Uterus (tissue), 4 donors: Measurements from ENCODE around the gene KRT82. TPM values are rescaled to one million over a fixed set of nuclear protein-coding genes. Genes with fewer than 3 reads are reported as not detected.

Source experiments
- DNase-seq, 2 donors: peaks; one replicate each; pipeline ENCODE4 v3.0.0-alpha.2; 2019 to 2020
- H3K27ac ChIP-seq, 2 donors: fragments of 200-600 bp; sonication (generic); 1 replicate in 1 of 2; 2 replicates in 1 of 2; pipeline ENCODE4 v1.5.1; 2016 to 2018
- H3K27me3 ChIP-seq, 2 donors: fragments of 200-600 bp; sonication (generic); one replicate each; pipeline ENCODE4 v1.5.1; 2018 to 2019; ENCODE audit warnings: control low read depth in 1 of 2
- H3K36me3 ChIP-seq, 2 donors: fragments of 200-600 bp; sonication (generic); one replicate each; pipeline ENCODE4 v1.5.1; 2019; ENCODE audit warnings: control low read depth in 1 of 2
- H3K4me1 ChIP-seq, 2 donors: fragments of 200-600 bp; sonication (generic); one replicate each; pipeline ENCODE4 v1.5.1; 2018 to 2019; ENCODE audit warnings: control low read depth in 1 of 2
- H3K4me3 ChIP-seq, 2 donors: fragments of 200-600 bp; sonication (generic); 1 replicate in 1 of 2; 2 replicates in 1 of 2; pipeline ENCODE4 v1.5.1; 2018 to 2019; ENCODE audit warnings: mild to moderate bottlenecking in 1 of 2
- H3K9me3 ChIP-seq, 2 donors: fragments of 200-600 bp; sonication (generic); one replicate each; pipeline ENCODE4 v1.5.1; 2019; ENCODE audit warnings: control low read depth in 1 of 2
- CTCF ChIP-seq, 4 experiments: fragments of 200-600 bp in 2 of 4; fragments of 450-650 bp in 2 of 4; sonication (generic) in 2 of 4; IDR thresholded peaks; one replicate each; pipeline ENCODE4 v1.5.1; 2016 to 2019; ENCODE audit warnings: antibody characterized with exemption in 4 of 4, mild to moderate bottlenecking in 2 of 4, moderate library complexity in 1 of 4
- POLR2A ChIP-seq, 2 donors: fragments of 450-650 bp; IDR thresholded peaks; one replicate each; pipeline ENCODE4 v1.6.1; 2016; ENCODE audit warnings: antibody characterized with exemption in 2 of 2, mild to moderate bottlenecking in 1 of 2, moderate library complexity in 1 of 2
- intact Hi-C: fragments of 100-400 bp; cut with DNase I; formaldehyde crosslinking; loops from one replicate; pipeline ENCODE4 v1.15.1; 2023; ENCODE audit warnings: low total_unique reads
- total RNA-seq, 4 donors: library from RNA; depleted of rRNA in 3 of 4; stranded (reverse); fragments of >200 nt in 3 of 4; gene quantifications; one replicate each; pipeline versions ENCODE4 v1.1.0 to v1.2.4, GENCODE V29; 2014 to 2023
- donor health status: DM: yes; HTN: yes; CAD: no.

Gene KRT82
- total RNA-seq, 4 donors from 2014 or later, result not detected

GRCh38 chr12:52401526-52401925, 4.6 kb downstream of the KRT82 start:
- intact Hi-C loops, result no loop called here
- Histone ChIP-seq H3K27me3 (no peaks in the 10 kb centered on the region), H3K36me3 (no peaks in the 10 kb centered on the region), H3K4me1 (no peaks in the 10 kb centered on the region), H3K27ac (no peak overlapping the region), H3K9me3 (no peaks in the 10 kb centered on the region), H3K4me3 (no peak overlapping the region)
- no peak for DNase-seq
- TF ChIP-seq POLR2A (IDR thresholded peaks at IDR 0.05) (no peak), CTCF (IDR thresholded peaks at IDR 0.05) (no peak)

DNA sequence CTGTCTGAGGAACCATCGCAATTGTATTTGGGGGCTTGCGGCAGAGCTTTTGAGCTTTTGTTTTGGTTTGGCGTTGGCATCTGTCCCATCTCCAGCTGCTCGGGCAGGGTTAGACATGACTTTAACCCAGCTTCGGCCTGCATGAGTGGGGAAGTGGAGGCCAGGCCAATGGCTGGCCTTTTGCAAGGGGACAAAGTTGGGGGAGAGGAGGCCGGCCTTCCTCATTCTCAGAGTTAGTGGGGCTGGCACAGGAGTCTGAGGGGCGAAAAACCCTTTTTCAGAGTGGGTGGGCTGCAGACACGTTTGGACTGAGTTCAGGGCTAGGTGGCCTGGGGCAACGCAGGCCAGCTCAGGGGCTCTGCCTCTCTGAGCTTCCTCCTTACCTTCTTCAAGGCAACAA, 5.2 kb downstream of the KRT82 start:
- no peaks in the 10 kb centered on the region for H3K36me3 ChIP-seq
- no peak overlapping the region for H3K27ac ChIP-seq
- no peaks in the 10 kb centered on the region for H3K4me1 ChIP-seq
- H3K4me3 ChIP-seq, result no peak overlapping the region
- no peaks in the 10 kb centered on the region for H3K9me3 ChIP-seq
- H3K27me3 ChIP-seq, result no peaks in the 10 kb centered on the region
- intact Hi-C loops, result no loop called here
- TF ChIP-seq POLR2A (IDR thresholded peaks at IDR 0.05), result no peak
- TF ChIP-seq CTCF (IDR thresholded peaks at IDR 0.05), result no peak
- DNase-seq, result no peak

DNA sequence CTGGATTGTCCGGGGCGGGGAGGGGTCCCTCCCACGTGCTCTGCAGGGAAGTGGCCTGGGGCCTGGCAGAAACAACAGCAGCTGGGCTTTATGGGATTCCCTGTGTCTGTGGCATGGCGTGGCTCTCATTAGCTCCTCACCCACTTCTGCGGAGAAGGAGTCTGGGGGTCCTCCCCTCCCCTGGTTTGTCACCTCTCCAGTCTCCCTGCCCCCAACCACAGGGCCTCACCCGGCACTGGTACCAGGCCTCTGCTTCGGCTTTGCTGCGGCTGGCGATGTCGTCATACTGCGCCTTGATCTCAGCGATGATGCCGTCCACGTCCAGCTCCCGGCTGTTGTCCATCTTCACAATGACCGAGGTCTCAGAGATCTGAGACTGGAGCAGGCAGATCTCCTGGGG, 6.4 kb downstream of the KRT82 start:
- H3K9me3 ChIP-seq, result no peaks in the 10 kb centered on the region
- DNase-seq, result no peak
- H3K27ac ChIP-seq, result no peak overlapping the region
- H3K36me3 ChIP-seq, result no peaks in the 10 kb centered on the region
- H3K27me3 ChIP-seq, result no peaks in the 10 kb centered on the region
- intact Hi-C loops, result no loop called here
- no peak for TF ChIP-seq CTCF (IDR thresholded peaks at IDR 0.05)
- TF ChIP-seq POLR2A (IDR thresholded peaks at IDR 0.05), result no peak
- no peaks in the 10 kb centered on the region for H3K4me1 ChIP-seq
- no peak overlapping the region for H3K4me3 ChIP-seq

GRCh38 chr12:52398176-52398575, 8.0 kb downstream of the KRT82 start:
- H3K36me3 ChIP-seq, result no peaks in the 10 kb centered on the region
- no peak for DNase-seq

GRCh38 chr12:52396656-52397055, 9.5 kb downstream of the KRT82 start:
- Histone ChIP-seq H3K27ac (no peak overlapping the region), H3K36me3 (no peaks in the 10 kb centered on the region), H3K4me3 (no peak overlapping the region), H3K9me3 (no peaks in the 10 kb centered on the region), H3K4me1 (no peaks in the 10 kb centered on the region), H3K27me3 (no peaks in the 10 kb centered on the region)
- DNase-seq, result no peak
- intact Hi-C loops, result no loop called here
- TF ChIP-seq POLR2A (IDR thresholded peaks at IDR 0.05), result no peak
- TF ChIP-seq CTCF (IDR thresholded peaks at IDR 0.05), result no peak

More at GRCh38 chr12:52398176-52398575, 8.0 kb downstream of the KRT82 start:
- TF ChIP-seq CTCF (IDR thresholded peaks at IDR 0.05), result no peak
- no peak for TF ChIP-seq POLR2A (IDR thresholded peaks at IDR 0.05)
- Histone ChIP-seq H3K4me3 (no peak overlapping the region), H3K27ac (no peak overlapping the region), H3K9me3 (no peaks in the 10 kb centered on the region), H3K27me3 (no peaks in the 10 kb centered on the region), H3K4me1 (no peaks in the 10 kb centered on the region)
- intact Hi-C loops, result no loop called here
